Germinal center (tissue), 1 donor: Measurements from ENCODE around the gene XIRP1.
A peak's percentile ranks its signal among the peaks of the same experiment; 100 is the strongest.
"Not testable (repeated sequence)": the region's sequence is repeated elsewhere in the genome, so short reads cannot be mapped to it uniquely, and the experiment has no call there.

ENCODE experiments used
- DNase-seq: peaks from one replicate; pipeline ENCODE4 v3.0.0; 2012; ENCODE audit warnings: mixed read lengths, low spot score

The XIRP1 gene

GRCh38 chr3:39185326-39185958 lies 7.0 kb downstream of the XIRP1 start:
- no peak for DNase-seq

GRCh38 chr3:39184968-39185285 lies 7.5 kb downstream of the XIRP1 start:
- no peak for DNase-seq

- no peak for DNase-seq
Observed at GRCh38 chr3:39184081-39184967, 8.1 kb downstream of the XIRP1 start.

- DNase-seq: no peak
Observed at GRCh38 chr3:39183211-39184080, 8.9 kb downstream of the XIRP1 start.

- DNase-seq: no peak
Observed at GRCh38 chr3:39181408-39182335, 10.7 kb downstream of the XIRP1 start.

GRCh38 chr3:39180546-39181346 lies 11.6 kb downstream of the XIRP1 start:
- peak; percentile 94 for DNase-seq

GRCh38 chr3:39180183-39180545 lies 12.2 kb downstream of the XIRP1 start:
- no peak for DNase-seq

GRCh38 chr3:39178553-39178952 lies 13.8 kb downstream of the XIRP1 start:
- DNase-seq: no peak

GRCh38 chr3:39177708-39178332 lies 14.6 kb downstream of the XIRP1 start:
- peak; percentile 84 for DNase-seq

- no peak for DNase-seq
Observed at GRCh38 chr3:39176025-39176714, 16.2 kb downstream of the XIRP1 start.

GRCh38 chr3:39173318-39174125 lies 18.9 kb downstream of the XIRP1 start:
- no peak for DNase-seq

- DNase-seq: no peak
Observed at GRCh38 chr3:39171860-39172259, 20.5 kb downstream of the XIRP1 start.

GRCh38 chr3:39170877-39171276 lies 21.5 kb downstream of the XIRP1 start:
- not testable (repeated sequence) for DNase-seq

- no peak for DNase-seq
Observed at GRCh38 chr3:39170461-39170860, 21.9 kb downstream of the XIRP1 start.

- no peak for DNase-seq
Observed at GRCh38 chr3:39169712-39170111, 22.7 kb downstream of the XIRP1 start.

- DNase-seq: no peak
Observed at GRCh38 chr3:39168156-39168780, 24.1 kb downstream of the XIRP1 start.

GRCh38 chr3:39166932-39167532 lies 25.4 kb downstream of the XIRP1 start:
- no peak for DNase-seq
